Adrenal gland (tissue), 12 donors: Measurements from ENCODE around the gene SLCO1B1. TPM values are rescaled to one million over a fixed set of nuclear protein-coding genes. Genes with fewer than 3 reads are reported as not detected.
"Not testable (repeated sequence)": the region's sequence is repeated elsewhere in the genome, so short reads cannot be mapped to it uniquely, and the experiment has no call there.

ENCODE experiments used
- DNase-seq, 7 donors: peaks; one replicate each; pipeline ENCODE4 v3.0.0-alpha.2; 2019 to 2020
- H3K27ac ChIP-seq, 5 donors: fragments of 200-600 bp; sonication (generic) in 4 of 5; 1 replicate in 3 of 5; 2 replicates in 2 of 5; pipeline versions ENCODE4 v1.5.1 to v1.8.0; 2016 to 2020; ENCODE audit warnings: mild to moderate bottlenecking in 1 of 5
- H3K27me3 ChIP-seq: fragments of 200-600 bp; 2 replicates; pipeline ENCODE4 v1.8.0; 2021
- H3K36me3 ChIP-seq, 2 donors: fragments of 200-600 bp; replicated peaks in 1 of 2; 1 replicate in 1 of 2; 2 replicates in 1 of 2; pipeline versions ENCODE4 v1.5.1 to v1.8.0; 2018 to 2022
- H3K4me1 ChIP-seq, 2 donors: fragments of 200-600 bp; replicated peaks in 1 of 2; 1 replicate in 1 of 2; 2 replicates in 1 of 2; pipeline versions ENCODE4 v1.5.1 to v1.8.0; 2018 to 2021
- H3K4me3 ChIP-seq, 4 donors: fragments of 200-600 bp; sonication (generic) in 3 of 4; one replicate each; pipeline ENCODE4 v1.5.1; 2016 to 2018
- H3K9me3 ChIP-seq, 3 donors: fragments of 200-600 bp; sonication (generic) in 1 of 3; replicated peaks in 1 of 3; 1 replicate in 2 of 3; 2 replicates in 1 of 3; pipeline versions ENCODE4 v1.5.1 to v1.8.0; 2016 to 2021
- POLR2A ChIP-seq, 2 donors: fragments of 450-650 bp; IDR thresholded peaks; one replicate each; pipeline ENCODE4 v1.6.1; 2017; ENCODE audit warnings: antibody characterized with exemption in 2 of 2, mild to moderate bottlenecking in 2 of 2, moderate library complexity in 1 of 2
- WGBS, 4 donors: extraction: QIAGEN DNeasy Blood & Tissue Kit in 2 of 4; methylation state at CpG; one replicate each; pipeline versions ENCODE4 v1.1.5 to v1.1.7; 2013 to 2017; 5-methylcytosine and 5-hydroxymethylcytosine counted together
- intact Hi-C, 2 donors: fragments of 100-400 bp; cut with DNase I; formaldehyde crosslinking; loops; one replicate each; pipeline versions ENCODE4 v1.14.1 to v1.15.0; 2022 to 2023
- polyA plus RNA-seq, 3 donors: library from polyadenylated mRNA; stranded (reverse); fragments of 200-250 nt in 2 of 3; fragments of 350-450 nt in 1 of 3; fragmentation: Illumina TruSeq in 1 of 3; extraction: RNeasy Lipid Tissue Mini Kit (QIAGEN cat#74804) in 1 of 3; gene quantifications; one replicate each; pipeline ENCODE4 v1.2.3, GENCODE V29; 2013 to 2014
- total RNA-seq, 9 donors: library from RNA; depleted of rRNA in 4 of 9; stranded (reverse); fragments of >200 nt in 4 of 9; fragments of 120-200 nt in 1 of 9; fragmentation: NEBNext Ultra II Directional in 1 of 9; extraction: Animal tissue kit (Norgen Biotek cat#: 25700) in 1 of 9; gene quantifications; one replicate each; pipeline versions ENCODE4 v1.1.0 to v1.2.4, GENCODE V29; 2013 to 2023
- TF ChIP-seq, protein P1 (sequence below), 6 experiments: fragments of 450-650 bp in 4 of 6; fragments of 200-600 bp in 2 of 6; sonication (generic) in 1 of 6; IDR thresholded peaks; 1 replicate in 5 of 6; 2 replicates in 1 of 6; pipeline versions ENCODE4 v1.5.1 to v1.8.0; 2016 to 2021; ENCODE audit warnings: antibody characterized with exemption in 6 of 6, mild to moderate bottlenecking in 2 of 6, moderate library complexity in 1 of 6
- donor health status: healthy with polysubstance abuse.
- donor health status: Bipolar disorder and iron deficiency.
- donor health status: DM: yes; HTN: yes; CAD: no.
- donor health status: DM: no; HTN: no; CAD: no.
- donor health status: DM: no; HTN: no; CAD: no.
- donor health status: DM: yes; HTN: yes; CAD: no.

SLCO1B1 gene
- total and polyA plus RNA-seq, 12 donors: not detected

DNA sequence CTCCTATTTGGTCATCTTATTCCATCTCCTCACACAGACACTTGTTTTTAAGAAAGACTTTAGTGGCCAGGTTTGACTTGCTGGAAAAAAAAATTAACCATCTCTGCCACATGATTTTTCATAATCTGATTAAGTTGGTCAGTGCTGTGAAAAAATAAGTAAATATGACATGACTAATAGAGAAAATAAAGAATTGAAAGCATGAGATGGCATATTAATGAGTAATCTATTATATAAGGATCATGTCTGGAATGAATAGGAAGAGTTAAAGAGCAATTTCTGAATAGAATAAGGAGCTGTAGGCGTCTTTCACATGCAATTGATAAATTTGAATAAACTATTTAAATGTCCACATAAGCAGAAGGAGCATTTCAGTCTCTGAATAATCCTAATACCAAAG is 12.2 kb upstream of the SLCO1B1 start:
- intact Hi-C loops: no loop called here
- H3K36me3 ChIP-seq: no peaks in the 10 kb centered on the region
- no peak overlapping the region for H3K27ac ChIP-seq
- no peaks in the 10 kb centered on the region for H3K4me1 ChIP-seq
- DNase-seq: no peak
- TF ChIP-seq, protein P1, sequence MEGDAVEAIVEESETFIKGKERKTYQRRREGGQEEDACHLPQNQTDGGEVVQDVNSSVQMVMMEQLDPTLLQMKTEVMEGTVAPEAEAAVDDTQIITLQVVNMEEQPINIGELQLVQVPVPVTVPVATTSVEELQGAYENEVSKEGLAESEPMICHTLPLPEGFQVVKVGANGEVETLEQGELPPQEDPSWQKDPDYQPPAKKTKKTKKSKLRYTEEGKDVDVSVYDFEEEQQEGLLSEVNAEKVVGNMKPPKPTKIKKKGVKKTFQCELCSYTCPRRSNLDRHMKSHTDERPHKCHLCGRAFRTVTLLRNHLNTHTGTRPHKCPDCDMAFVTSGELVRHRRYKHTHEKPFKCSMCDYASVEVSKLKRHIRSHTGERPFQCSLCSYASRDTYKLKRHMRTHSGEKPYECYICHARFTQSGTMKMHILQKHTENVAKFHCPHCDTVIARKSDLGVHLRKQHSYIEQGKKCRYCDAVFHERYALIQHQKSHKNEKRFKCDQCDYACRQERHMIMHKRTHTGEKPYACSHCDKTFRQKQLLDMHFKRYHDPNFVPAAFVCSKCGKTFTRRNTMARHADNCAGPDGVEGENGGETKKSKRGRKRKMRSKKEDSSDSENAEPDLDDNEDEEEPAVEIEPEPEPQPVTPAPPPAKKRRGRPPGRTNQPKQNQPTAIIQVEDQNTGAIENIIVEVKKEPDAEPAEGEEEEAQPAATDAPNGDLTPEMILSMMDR (IDR thresholded peaks at IDR 0.05): no peak
- TF ChIP-seq POLR2A (IDR thresholded peaks at IDR 0.05): no peak
- H3K4me3 ChIP-seq: no peak overlapping the region
- no peaks in the 10 kb centered on the region for H3K9me3 ChIP-seq
- 34 to 52% (median 36%) methylated on average over 1 of the region's 1 CpG for WGBS, 4 donors
- no peaks in the 10 kb centered on the region for H3K27me3 ChIP-seq

DNA sequence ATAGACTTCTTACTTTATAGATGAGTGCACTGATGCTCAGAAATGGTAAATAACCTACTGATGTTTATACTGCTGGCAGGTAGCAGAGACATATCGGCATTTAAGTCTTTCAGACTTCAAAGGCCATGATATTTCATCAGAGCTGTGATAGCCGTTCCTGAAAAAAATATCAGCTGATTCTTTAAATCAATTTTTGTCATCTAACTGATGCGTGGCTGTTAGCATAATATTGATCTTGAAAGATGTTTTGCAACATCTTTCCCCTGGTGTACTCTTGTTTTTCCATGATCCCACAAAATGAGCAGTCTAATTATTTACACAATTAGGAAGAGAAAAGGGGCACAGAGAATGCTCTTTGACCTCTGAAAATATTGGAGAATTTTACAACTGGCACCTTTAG is 1.6 kb upstream of the SLCO1B1 start:
- H3K27ac ChIP-seq: no peak overlapping the region
- no peaks in the 10 kb centered on the region for H3K36me3 ChIP-seq
- H3K9me3 ChIP-seq: no peaks in the 10 kb centered on the region
- no peak overlapping the region for H3K4me3 ChIP-seq
- no peaks in the 10 kb centered on the region for H3K4me1 ChIP-seq
- intact Hi-C loops: no loop called here
- TF ChIP-seq, protein P1 (IDR thresholded peaks at IDR 0.05): no peak
- no peak for TF ChIP-seq POLR2A (IDR thresholded peaks at IDR 0.05)
- no peaks in the 10 kb centered on the region for H3K27me3 ChIP-seq
- WGBS, 4 donors: 54 to 66% (median 64%) methylated on average over 3 of the region's 3 CpGs
- DNase-seq: no peak

DNA sequence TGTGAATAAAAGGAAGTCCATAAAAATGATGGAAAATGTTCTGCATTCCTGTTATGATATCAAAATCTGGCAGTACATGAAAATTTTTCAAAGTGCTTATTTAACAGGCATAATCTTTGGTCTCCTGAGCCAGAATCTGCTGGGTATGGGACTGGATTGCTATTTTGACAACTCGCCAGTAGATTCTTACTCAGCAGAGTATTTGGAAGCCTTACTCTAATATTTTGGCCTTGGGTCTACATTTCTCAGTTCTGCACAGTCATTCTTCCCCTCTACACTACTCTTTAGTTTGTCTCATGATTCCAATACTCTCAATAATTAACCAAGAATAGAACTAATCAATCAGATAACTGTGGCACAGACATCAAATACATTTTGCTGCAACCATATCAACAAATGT is 1.1 kb upstream of the SLCO1B1 start:
- TF ChIP-seq, protein P1 (IDR thresholded peaks at IDR 0.05): no peak
- no peak for TF ChIP-seq POLR2A (IDR thresholded peaks at IDR 0.05)
- intact Hi-C loops: no loop called here
- Histone ChIP-seq H3K9me3 (no peaks in the 10 kb centered on the region), H3K27me3 (no peaks in the 10 kb centered on the region), H3K4me3 (no peak overlapping the region), H3K27ac (no peak overlapping the region), H3K36me3 (no peaks in the 10 kb centered on the region), H3K4me1 (no peaks in the 10 kb centered on the region)
- DNase-seq: no peak
- WGBS, 4 donors: 25 to 38% (median 33%) methylated on average over 1 of the region's 1 CpG

DNA sequence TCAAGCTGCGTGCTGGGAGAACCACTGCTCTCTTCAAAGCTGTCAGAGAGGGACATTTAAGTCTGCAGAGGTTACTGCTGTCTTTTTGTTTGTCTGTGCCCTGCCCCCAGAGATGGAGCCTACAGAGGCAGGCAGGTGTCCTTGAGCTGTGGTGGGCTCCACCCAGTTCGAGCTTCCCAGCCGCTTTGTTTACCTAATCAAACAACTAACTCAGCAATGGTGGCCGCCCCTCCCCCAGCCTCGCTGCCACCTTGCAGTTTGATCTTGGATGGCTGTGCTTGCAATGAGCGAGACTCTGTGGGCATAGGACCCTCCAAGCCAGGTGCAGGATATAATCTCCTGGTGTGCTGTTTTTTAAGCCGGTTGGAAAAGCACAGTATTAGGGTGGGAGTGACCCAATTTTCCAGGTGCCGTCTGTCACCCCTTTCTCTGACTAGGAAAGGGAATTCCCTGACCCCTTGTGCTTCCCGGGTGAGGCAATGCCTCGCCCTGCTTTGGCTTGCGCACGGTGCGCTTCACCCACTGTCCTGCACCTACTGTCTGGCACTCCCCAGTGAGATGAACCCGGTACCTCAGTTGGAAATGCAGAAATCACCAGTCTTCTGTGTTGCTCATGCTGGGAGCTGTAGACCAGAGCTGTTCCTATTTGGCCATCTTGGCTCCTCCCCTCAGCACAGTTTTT is 6.5 kb downstream of the SLCO1B1 start:
- H3K9me3 ChIP-seq, H3K4me1 ChIP-seq, intact Hi-C loops, DNase-seq, H3K4me3 ChIP-seq, H3K27me3 ChIP-seq, H3K36me3 ChIP-seq, H3K27ac ChIP-seq: not testable (repeated sequence)
- WGBS, 4 donors: 83 to 86% (median 83%) methylated on average over 8 to 13 of the region's 14 CpGs

DNA sequence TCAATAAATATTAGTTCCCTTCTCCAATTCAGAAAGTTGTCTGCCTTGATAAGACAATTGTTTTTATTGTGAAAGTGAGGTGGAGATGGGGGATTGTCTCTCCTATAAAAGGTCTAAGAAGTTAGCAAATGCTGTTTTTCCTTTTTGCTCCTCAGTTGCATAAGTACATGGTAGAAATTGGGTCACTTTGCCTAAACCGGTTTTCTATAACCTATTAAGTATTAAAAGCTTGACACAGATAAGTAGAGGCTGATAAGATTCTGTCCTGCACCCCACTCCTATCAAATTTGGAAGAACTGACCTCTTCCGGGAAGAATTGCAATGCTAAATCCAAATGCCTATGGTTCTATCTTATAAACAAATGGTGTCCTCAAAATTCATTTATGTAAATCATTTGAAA is 7.0 kb downstream of the SLCO1B1 start:
- no peak for DNase-seq
- TF ChIP-seq, protein P1 (IDR thresholded peaks at IDR 0.05): no peak
- no peak for TF ChIP-seq POLR2A (IDR thresholded peaks at IDR 0.05)
- intact Hi-C loops: no loop called here
- H3K9me3 ChIP-seq: no peaks in the 10 kb centered on the region
- no peak overlapping the region for H3K4me3 ChIP-seq
- H3K4me1 ChIP-seq: no peaks in the 10 kb centered on the region
- WGBS, 4 donors: 77 to 84% (median 80%) methylated on average over 2 of the region's 2 CpGs
- no peak overlapping the region for H3K27ac ChIP-seq
- H3K27me3 ChIP-seq: no peaks in the 10 kb centered on the region
- no peaks in the 10 kb centered on the region for H3K36me3 ChIP-seq
